B cell (primary cell): ENCODE results near the gene VPS33B. TPM values are rescaled to one million over a fixed set of nuclear protein-coding genes. Genes with fewer than 3 reads are reported as not detected.

Source experiments
- ATAC-seq: fragments of 200-7000 bp; cut with Tn5 transposase; one replicate; pipeline ENCODE4 v1.10.0; 2021; ENCODE audit warnings: low read depth, mild to moderate bottlenecking, moderate number of reproducible peaks, moderate library complexity
- CTCF ChIA-PET: fragments of 350-600 bp; sonication (Branson Sonifier 250); formaldehyde crosslinking; loops from one replicate; lab custom pipeline; 2021; ENCODE audit warnings: antibody characterized with exemption, inconsistent platforms; lab: Charles Lee
- POLR2A ChIA-PET: fragments of 350-600 bp; sonication (Branson Sonifier 250); formaldehyde crosslinking; loops from one replicate; lab custom pipeline; 2021; ENCODE audit warnings: antibody characterized with exemption; lab: Charles Lee
- DNase-seq: peaks from one replicate; pipeline ENCODE4 v3.0.0; 2013
- H2AFZ ChIP-seq: 2 replicates; pipeline ENCODE4 v1.6.1; 2012; ENCODE audit warnings: mild to moderate bottlenecking, low read depth, low read length; ENCODE audit not compliant: insufficient read depth, poor library complexity, severe bottlenecking
- H3K27ac ChIP-seq, 2 donors: 1 replicate in 1 of 2; 2 replicates in 1 of 2; pipeline ENCODE4 v1.5.1; 2012 to 2013; ENCODE audit warnings: low read length in 2 of 2, mild to moderate bottlenecking in 2 of 2, moderate library complexity in 1 of 2
- H3K27me3 ChIP-seq, 4 experiments: fragments of 200-600 bp in 1 of 4; sonication (generic) in 1 of 4; replicated peaks in 1 of 4; 1 replicate in 2 of 4; 2 replicates in 2 of 4; pipeline versions ENCODE4 v1.6.1 to v1.7.0; 2013 to 2016; ENCODE audit warnings: low read length in 3 of 4, mild to moderate bottlenecking in 2 of 4, mixed read lengths in 1 of 4, moderate library complexity in 1 of 4; ENCODE audit not compliant: insufficient read depth in 4 of 4, control insufficient read depth in 3 of 4; ENCODE audit errors: control extremely low read depth in 1 of 4
- H3K36me3 ChIP-seq, 2 experiments: replicated peaks in 1 of 2; 1 replicate in 1 of 2; 2 replicates in 1 of 2; pipeline versions ENCODE4 v1.6.1 to v1.7.1; 2013; ENCODE audit warnings: low read length in 1 of 2; ENCODE audit not compliant: insufficient read depth in 2 of 2, control insufficient read depth in 1 of 2; ENCODE audit errors: control extremely low read depth in 1 of 2, extremely low read depth in 1 of 2
- H3K4me1 ChIP-seq, 2 donors: fragments of 200-600 bp in 1 of 2; sonication (generic) in 1 of 2; 1 replicate in 1 of 2; 2 replicates in 1 of 2; pipeline versions ENCODE4 v1.5.1 to v1.6.1; 2013 to 2017; ENCODE audit warnings: low read length in 2 of 2; ENCODE audit not compliant: control insufficient read depth in 2 of 2, insufficient read depth in 2 of 2
- H3K4me2 ChIP-seq: replicated peaks from 2 replicates; pipeline ENCODE3; 2012; ENCODE audit warnings: mild to moderate bottlenecking, low read depth, low read length; ENCODE audit not compliant: poor library complexity, severe bottlenecking
- H3K4me3 ChIP-seq, 5 experiments: fragments of 200-600 bp in 1 of 5; sonication (generic) in 1 of 5; 1 replicate in 3 of 5; 2 replicates in 2 of 5; pipeline versions ENCODE4 v1.5.1 to v1.7.0; 2011 to 2016; ENCODE audit warnings: low read length in 4 of 5, mild to moderate bottlenecking in 4 of 5, low read depth in 2 of 5, control low read depth in 1 of 5, moderate library complexity in 1 of 5; ENCODE audit not compliant: insufficient read depth in 1 of 5; ENCODE audit errors: control extremely low read depth in 1 of 5, extremely low read depth in 1 of 5
- H3K79me2 ChIP-seq: fragments of 200-600 bp; sonication (generic); one replicate; pipeline ENCODE4 v1.6.0; 2016; ENCODE audit warnings: low read length; ENCODE audit not compliant: control insufficient read depth, insufficient read depth
- H3K9ac ChIP-seq: fragments of 200-600 bp; sonication (generic); 2 replicates; pipeline ENCODE4 v1.6.1; 2017; ENCODE audit warnings: mild to moderate bottlenecking, low read length, moderate library complexity
- H3K9me3 ChIP-seq, 3 donors: one replicate each; pipeline versions ENCODE4 v1.6.1 to v1.7.1; 2013; ENCODE audit warnings: low read length in 2 of 3; ENCODE audit not compliant: control insufficient read depth in 2 of 3, insufficient read depth in 1 of 3; ENCODE audit errors: control extremely low read depth in 1 of 3
- H4K20me1 ChIP-seq: 2 replicates; pipeline ENCODE4 v1.6.0; 2012; ENCODE audit warnings: mild to moderate bottlenecking, low read length; ENCODE audit not compliant: insufficient read depth, control insufficient read depth, poor library complexity, severe bottlenecking
- H3K27ac Mint-ChIP-seq: one replicate; pipeline ENCODE4 v1.8.0; 2021; ENCODE audit warnings: mixed read lengths
- H3K27me3 Mint-ChIP-seq: one replicate; pipeline ENCODE4 v1.8.0; 2021; ENCODE audit warnings: mixed read lengths
- H3K4me1 Mint-ChIP-seq: one replicate; pipeline ENCODE4 v1.8.0; 2021; ENCODE audit warnings: mixed read lengths
- H3K4me3 Mint-ChIP-seq: one replicate; pipeline ENCODE4 v1.8.0; 2021; ENCODE audit warnings: mixed read lengths
- H3K9me3 Mint-ChIP-seq: one replicate; pipeline ENCODE4 v1.8.0; 2022; ENCODE audit warnings: mixed read lengths; ENCODE audit not compliant: insufficient read depth
- CTCF ChIP-seq: fragments of 200-600 bp; IDR thresholded peaks from one replicate; pipeline ENCODE4 v1.8.0; 2022; ENCODE audit warnings: antibody characterized with exemption, mild to moderate bottlenecking
- EZH2 ChIP-seq: IDR thresholded peaks from 2 replicates; pipeline ENCODE4 v1.6.1; 2012; ENCODE audit warnings: borderline replicate concordance, low read depth, mild to moderate bottlenecking, moderate library complexity, low read length; ENCODE audit not compliant: insufficient read depth, poor library complexity, severe bottlenecking
- WGBS: methylation state at CpG from one replicate; pipeline ENCODE4 v1.1.5; 2013; ENCODE audit warnings: missing lambda C conversion rate; ENCODE audit not compliant: insufficient coverage; 5-methylcytosine and 5-hydroxymethylcytosine counted together
- intact Hi-C: fragments of 100-400 bp; cut with micrococcal nuclease; formaldehyde crosslinking; loops from one replicate; pipeline ENCODE4 v1.10.0; 2022
- polyA plus RNA-seq: library from polyadenylated mRNA; depleted of rRNA; stranded (reverse); fragments of >200 nt; gene quantifications from 2 replicates; pipeline ENCODE4 v1.2.3, GENCODE V29; 2012
- total RNA-seq, 2 donors: library from RNA; stranded (reverse); fragments of 120-200 nt in 1 of 2; gene quantifications; 1 replicate in 1 of 2; 2 replicates in 1 of 2; pipeline versions ENCODE4 v1.2.3 to v1.2.4, GENCODE V29; 2013 to 2022

Gene VPS33B
- total and polyA plus RNA-seq, 2 donors (not counting 1 experiment from before 2014, with no cell fraction given): 17.4 to 30.0 TPM

DNA sequence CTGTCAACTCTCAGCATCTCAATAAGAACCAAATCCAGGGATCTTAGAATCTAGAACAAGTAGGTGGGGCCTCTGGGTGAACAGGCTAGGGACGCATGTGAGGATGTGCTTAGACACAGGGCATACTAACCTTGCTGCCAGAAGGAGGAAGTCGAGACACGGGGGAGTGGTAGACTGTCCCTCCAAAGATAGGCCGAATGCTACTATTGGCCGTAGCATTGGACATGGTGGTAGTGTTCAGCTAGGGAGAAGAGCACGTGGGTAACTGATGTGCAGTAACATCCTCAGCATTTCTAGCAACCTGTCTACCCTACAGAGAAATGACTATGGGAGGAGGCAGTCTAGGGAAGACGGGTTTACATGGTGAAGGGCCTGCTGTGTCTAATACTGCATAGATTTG, 52.1 kb downstream of the VPS33B start:
- Mint-ChIP-seq H3K4me3 (no peak overlapping the region), H3K4me1 (no peaks in the 10 kb centered on the region), H3K9me3 (no peaks in the 10 kb centered on the region), H3K27ac (no peak overlapping the region), H3K27me3 (no peaks in the 10 kb centered on the region)
- Histone ChIP-seq H2AFZ (no peak overlapping the region), H3K9me3 (no peaks in the 10 kb centered on the region), H3K36me3 (peaks cover 0 to 13% of the 10 kb centered on the region in 2 experiments), H4K20me1 (no peaks in the 10 kb centered on the region), H3K4me2 (no peak overlapping the region), H3K4me1 (no peaks in the 10 kb centered on the region), H3K4me3 (no peak overlapping the region), H3K27me3 (no peaks in the 10 kb centered on the region), H3K9ac (no peak overlapping the region), H3K27ac (no peak overlapping the region), H3K79me2 (no peaks in the 10 kb centered on the region)
- ATAC-seq (no peak), DNase-seq (no peak)
- CTCF ChIA-PET: interaction anchor here (0.6 to 0.7 kb wide), 2 partner anchors 14 to 649 kb away, joined by 3 to 4 read pairs; no protein-coding TSS in a partner anchor
- intact Hi-C loops: no loop called here
- no peak for TF ChIP-seq CTCF
- TF ChIP-seq EZH2: no peak
- POLR2A ChIA-PET: no interaction called here
- WGBS: 90% methylated on average over 4 of the region's 7 CpGs

- Mint-ChIP-seq H3K9me3 (no peaks in the 10 kb centered on the region), H3K27ac (no peak overlapping the region), H3K27me3 (no peaks in the 10 kb centered on the region), H3K4me1 (no peaks in the 10 kb centered on the region), H3K4me3 (no peak overlapping the region)
- Histone ChIP-seq H3K27ac (no peak overlapping the region), H3K36me3 (peaks cover 0 to 17% of the 10 kb centered on the region in 2 experiments), H3K79me2 (no peaks in the 10 kb centered on the region), H3K9ac (no peak overlapping the region), H3K27me3 (no peaks in the 10 kb centered on the region), H3K9me3 (no peaks in the 10 kb centered on the region), H3K4me3 (no peak overlapping the region), H3K4me2 (no peak overlapping the region), H4K20me1 (no peaks in the 10 kb centered on the region), H3K4me1 (no peaks in the 10 kb centered on the region), H2AFZ (no peak overlapping the region)
- no peak for ATAC-seq
- intact Hi-C loops: no loop called here
- POLR2A ChIA-PET: no interaction called here
- no peak for TF ChIP-seq CTCF
- no peak for TF ChIP-seq EZH2
- 100% methylated on average over 1 of the region's 1 CpG for WGBS
- CTCF ChIA-PET: interaction anchor here (1.0 to 1.8 kb wide), 2 partner anchors 12 to 13 kb away, joined by 4 to 8 read pairs; no protein-coding TSS in a partner anchor
- DNase-seq: no peak
Measured at GRCh38 chr15:90968434-90968833, 54.0 kb downstream of the VPS33B start.
